ENCODE measurements around the gene RMC1. TPM values are rescaled to one million over a fixed set of nuclear protein-coding genes. Genes with fewer than 3 reads are reported as not detected.
"Not testable (repeated sequence)": the region's sequence is repeated elsewhere in the genome, so short reads cannot be mapped to it uniquely, and the experiment has no call there.

The RMC1 gene
- total RNA-seq, 2 experiments from 2014 or later, result 43.2 to 44.6 TPM

GRCh38 chr18:23494992-23495391 is 8.3 kb upstream of the RMC1 start:
- ChIA-PET CTCF (no interaction called here), POLR2A (no interaction called here)

- ChIA-PET CTCF (interaction anchor here (1.2 kb wide), 1 partner anchor 207 kb away, joined by 3 read pairs; no protein-coding TSS in a partner anchor), POLR2A (no interaction called here)
Observed at GRCh38 chr18:23495723-23496440, 7.4 kb upstream of the RMC1 start.

- ChIA-PET POLR2A (no interaction called here), CTCF (interaction anchor here (0.6 to 1.7 kb wide), 15 partner anchors 8 to 421 kb away, joined by 3 to 8 read pairs (median 3); no protein-coding TSS in a partner anchor)
Observed at GRCh38 chr18:23498117-23498516, 5.2 kb upstream of the RMC1 start.

- ChIA-PET POLR2A (no interaction called here), CTCF (interaction anchor here (0.6 to 1.7 kb wide), 16 partner anchors 9 to 420 kb away, joined by 3 to 8 read pairs (median 3); no protein-coding TSS in a partner anchor)
Observed at GRCh38 chr18:23498877-23499276, 4.4 kb upstream of the RMC1 start.

GRCh38 chr18:23499291-23499781 is 4.0 kb upstream of the RMC1 start:
- POLR2A ChIA-PET, result no interaction called here

GRCh38 chr18:23501626-23502025 is 1.7 kb upstream of the RMC1 start:
- ChIA-PET CTCF (interaction anchor here (0.9 kb wide), 1 partner anchor 60 kb away, joined by 4 read pairs; no protein-coding TSS in a partner anchor), POLR2A (interaction anchor here (0.7 kb wide), 1 partner anchor 14 kb away, joined by 3 read pairs; no protein-coding TSS in a partner anchor)

More at GRCh38 chr18:23499291-23499781, 4.0 kb upstream of the RMC1 start:
- CTCF ChIA-PET, result interaction anchor here (1.0 to 1.7 kb wide), 3 partner anchors 13 to 121 kb away, joined by 3 to 5 read pairs (median 3); no protein-coding TSS in a partner anchor

GRCh38 chr18:23502516-23503037 is 734 bp upstream of the RMC1 start:
- ChIA-PET CTCF (interaction anchor here (0.5 kb wide), 1 partner anchor 12 kb away, joined by 3 read pairs; no protein-coding TSS in a partner anchor), POLR2A (interaction anchor here (1.0 kb wide), 1 partner anchor 15 kb away, joined by 3 read pairs; no protein-coding TSS in a partner anchor)

GRCh38 chr18:23503963-23504344 is 643 bp downstream of the RMC1 start:
- ChIA-PET POLR2A (no interaction called here), CTCF (interaction anchor here (3.4 kb wide), 1 partner anchor 12 kb away, joined by 17 read pairs; no protein-coding TSS in a partner anchor)

GRCh38 chr18:23504720-23505119 is 1.4 kb downstream of the RMC1 start:
- POLR2A ChIA-PET, result interaction anchor here (0.6 to 0.7 kb wide), 2 partner anchors 55 to 80 kb away, joined by 3 to 7 read pairs; no protein-coding TSS in a partner anchor
- CTCF ChIA-PET, result interaction anchor here (1.1 to 3.4 kb wide), 3 partner anchors 11 to 114 kb away, joined by 3 to 17 read pairs (median 3); no protein-coding TSS in a partner anchor

GRCh38 chr18:23506393-23506792 is 3.1 kb downstream of the RMC1 start:
- ChIA-PET POLR2A (no interaction called here), CTCF (interaction anchor here (1.0 to 3.4 kb wide), 2 partner anchors 10 to 81 kb away, joined by 3 to 17 read pairs; no protein-coding TSS in a partner anchor)

GRCh38 chr18:23510923-23511322 is 7.6 kb downstream of the RMC1 start:
- POLR2A ChIA-PET, result not testable (repeated sequence)
- CTCF ChIA-PET, result interaction anchor here (0.6 kb wide), 1 partner anchor 72 kb away, joined by 4 read pairs; no protein-coding TSS in a partner anchor

GRCh38 chr18:23512216-23512615 is 8.9 kb downstream of the RMC1 start:
- CTCF ChIA-PET, result interaction anchor here (0.7 to 1.8 kb wide), 2 partner anchors 14 to 431 kb away, joined by 4 to 5 read pairs; no protein-coding TSS in a partner anchor
- POLR2A ChIA-PET, result not testable (repeated sequence)

GRCh38 chr18:23512641-23513040 is 9.3 kb downstream of the RMC1 start:
- ChIA-PET CTCF (interaction anchor here (1.8 kb wide), 1 partner anchor 14 kb away, joined by 5 read pairs; no protein-coding TSS in a partner anchor), POLR2A (no interaction called here)

- ChIA-PET POLR2A (interaction anchor here (0.7 to 1.7 kb wide), 2 partner anchors 59 to 70 kb away, joined by 3 to 5 read pairs; partner anchors contain the start of gene NPC1), CTCF (interaction anchor here (0.7 to 2.8 kb wide), 12 partner anchors 8 to 321 kb away, joined by 3 to 17 read pairs (median 4); partner anchors contain the start of genes NPC1 and RMC1)
Observed at GRCh38 chr18:23515911-23516546, 12.7 kb downstream of the RMC1 start.

- POLR2A ChIA-PET, result interaction anchor here (1.1 kb wide), 1 partner anchor 54 kb away, joined by 3 read pairs; no protein-coding TSS in a partner anchor
- CTCF ChIA-PET, result no interaction called here
Observed at GRCh38 chr18:23519734-23520133, 16.4 kb downstream of the RMC1 start.

- CTCF ChIA-PET, result no interaction called here
- POLR2A ChIA-PET, result no interaction called here
Observed at GRCh38 chr18:23521271-23521670, 18.0 kb downstream of the RMC1 start.

- ChIA-PET POLR2A (interaction anchor here (0.5 kb wide), 1 partner anchor 46 kb away, joined by 3 read pairs; no protein-coding TSS in a partner anchor), CTCF (no interaction called here)
Observed at GRCh38 chr18:23521907-23522306, 18.6 kb downstream of the RMC1 start.

GRCh38 chr18:23523429-23524212 is 20.3 kb downstream of the RMC1 start:
- ChIA-PET CTCF (interaction anchor here (0.6 to 1.2 kb wide), 2 partner anchors 19 to 310 kb away, joined by 3 read pairs; no protein-coding TSS in a partner anchor), POLR2A (no interaction called here)
